Uterus (tissue), 4 donors: ENCODE data around the gene ADARB1. TPM values are rescaled to one million over a fixed set of nuclear protein-coding genes. Genes with fewer than 3 reads are reported as not detected.

Experiments
- DNase-seq, 2 donors: peaks; one replicate each; pipeline ENCODE4 v3.0.0-alpha.2; 2019 to 2020
- H3K27ac ChIP-seq, 2 donors: fragments of 200-600 bp; sonication (generic); 1 replicate in 1 of 2; 2 replicates in 1 of 2; pipeline ENCODE4 v1.5.1; 2016 to 2018
- H3K27me3 ChIP-seq, 2 donors: fragments of 200-600 bp; sonication (generic); one replicate each; pipeline ENCODE4 v1.5.1; 2018 to 2019; ENCODE audit warnings: control low read depth in 1 of 2
- H3K36me3 ChIP-seq, 2 donors: fragments of 200-600 bp; sonication (generic); one replicate each; pipeline ENCODE4 v1.5.1; 2019; ENCODE audit warnings: control low read depth in 1 of 2
- H3K4me1 ChIP-seq, 2 donors: fragments of 200-600 bp; sonication (generic); one replicate each; pipeline ENCODE4 v1.5.1; 2018 to 2019; ENCODE audit warnings: control low read depth in 1 of 2
- H3K4me3 ChIP-seq, 2 donors: fragments of 200-600 bp; sonication (generic); 1 replicate in 1 of 2; 2 replicates in 1 of 2; pipeline ENCODE4 v1.5.1; 2018 to 2019; ENCODE audit warnings: mild to moderate bottlenecking in 1 of 2
- H3K9me3 ChIP-seq, 2 donors: fragments of 200-600 bp; sonication (generic); one replicate each; pipeline ENCODE4 v1.5.1; 2019; ENCODE audit warnings: control low read depth in 1 of 2
- POLR2A ChIP-seq, 2 donors: fragments of 450-650 bp; IDR thresholded peaks; one replicate each; pipeline ENCODE4 v1.6.1; 2016; ENCODE audit warnings: antibody characterized with exemption in 2 of 2, mild to moderate bottlenecking in 1 of 2, moderate library complexity in 1 of 2
- intact Hi-C: fragments of 100-400 bp; cut with DNase I; formaldehyde crosslinking; loops from one replicate; pipeline ENCODE4 v1.15.1; 2023; ENCODE audit warnings: low total_unique reads
- total RNA-seq, 4 donors: library from RNA; depleted of rRNA in 3 of 4; stranded (reverse); fragments of >200 nt in 3 of 4; gene quantifications; one replicate each; pipeline versions ENCODE4 v1.1.0 to v1.2.4, GENCODE V29; 2014 to 2023
- TF ChIP-seq, protein P1 (sequence below), 4 experiments: fragments of 200-600 bp in 2 of 4; fragments of 450-650 bp in 2 of 4; sonication (generic) in 2 of 4; IDR thresholded peaks; one replicate each; pipeline ENCODE4 v1.5.1; 2016 to 2019; ENCODE audit warnings: antibody characterized with exemption in 4 of 4, mild to moderate bottlenecking in 2 of 4, moderate library complexity in 1 of 4
- donor health status: DM: yes; HTN: yes; CAD: no.

Gene ADARB1
- total RNA-seq, 4 donors from 2014 or later, result 21.8 to 69.6 (median 43.3) TPM

DNA sequence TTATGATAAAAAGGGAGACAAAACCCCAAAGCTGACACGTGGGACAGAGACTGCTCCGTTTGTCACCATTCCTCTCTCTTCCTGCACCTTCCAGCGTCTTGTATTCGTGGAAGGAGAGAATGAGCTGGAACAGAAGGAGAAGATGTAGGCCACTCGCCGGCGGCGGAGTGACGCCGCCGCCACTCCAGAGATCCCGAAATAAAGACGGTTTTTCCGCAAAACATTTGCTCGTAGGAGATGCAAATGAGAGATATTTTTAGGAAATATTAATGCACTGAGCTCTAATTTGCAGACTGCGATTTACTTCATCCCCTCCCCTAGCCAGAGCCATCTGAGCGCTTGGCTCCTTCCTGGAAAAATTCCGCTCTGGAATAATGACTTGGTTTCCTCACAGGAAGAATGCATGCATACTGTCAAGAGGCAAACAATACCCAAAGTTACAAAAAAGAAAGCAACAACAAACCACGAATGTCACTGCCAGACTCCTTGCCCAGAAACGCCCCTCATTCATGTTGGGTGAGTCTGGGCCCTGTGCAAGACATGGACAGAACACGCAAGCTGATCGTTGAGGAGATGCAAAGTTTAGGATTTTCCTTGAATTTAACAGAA, 18.0 kb upstream of the ADARB1 start:
- no peaks in the 10 kb centered on the region for H3K27me3 ChIP-seq
- H3K4me3 ChIP-seq, result no peak overlapping the region
- no peak for TF ChIP-seq POLR2A (IDR thresholded peaks at IDR 0.05)
- TF ChIP-seq, protein P1, sequence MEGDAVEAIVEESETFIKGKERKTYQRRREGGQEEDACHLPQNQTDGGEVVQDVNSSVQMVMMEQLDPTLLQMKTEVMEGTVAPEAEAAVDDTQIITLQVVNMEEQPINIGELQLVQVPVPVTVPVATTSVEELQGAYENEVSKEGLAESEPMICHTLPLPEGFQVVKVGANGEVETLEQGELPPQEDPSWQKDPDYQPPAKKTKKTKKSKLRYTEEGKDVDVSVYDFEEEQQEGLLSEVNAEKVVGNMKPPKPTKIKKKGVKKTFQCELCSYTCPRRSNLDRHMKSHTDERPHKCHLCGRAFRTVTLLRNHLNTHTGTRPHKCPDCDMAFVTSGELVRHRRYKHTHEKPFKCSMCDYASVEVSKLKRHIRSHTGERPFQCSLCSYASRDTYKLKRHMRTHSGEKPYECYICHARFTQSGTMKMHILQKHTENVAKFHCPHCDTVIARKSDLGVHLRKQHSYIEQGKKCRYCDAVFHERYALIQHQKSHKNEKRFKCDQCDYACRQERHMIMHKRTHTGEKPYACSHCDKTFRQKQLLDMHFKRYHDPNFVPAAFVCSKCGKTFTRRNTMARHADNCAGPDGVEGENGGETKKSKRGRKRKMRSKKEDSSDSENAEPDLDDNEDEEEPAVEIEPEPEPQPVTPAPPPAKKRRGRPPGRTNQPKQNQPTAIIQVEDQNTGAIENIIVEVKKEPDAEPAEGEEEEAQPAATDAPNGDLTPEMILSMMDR (IDR thresholded peaks at IDR 0.05), result no peak
- no peaks in the 10 kb centered on the region for H3K4me1 ChIP-seq
- no peaks in the 10 kb centered on the region for H3K9me3 ChIP-seq
- H3K36me3 ChIP-seq, result no peaks in the 10 kb centered on the region
- DNase-seq, result no peak
- H3K27ac ChIP-seq, result peak overlapping the region in 1 of 2 donors; percentile 6
- intact Hi-C loops, result no loop called here

DNA sequence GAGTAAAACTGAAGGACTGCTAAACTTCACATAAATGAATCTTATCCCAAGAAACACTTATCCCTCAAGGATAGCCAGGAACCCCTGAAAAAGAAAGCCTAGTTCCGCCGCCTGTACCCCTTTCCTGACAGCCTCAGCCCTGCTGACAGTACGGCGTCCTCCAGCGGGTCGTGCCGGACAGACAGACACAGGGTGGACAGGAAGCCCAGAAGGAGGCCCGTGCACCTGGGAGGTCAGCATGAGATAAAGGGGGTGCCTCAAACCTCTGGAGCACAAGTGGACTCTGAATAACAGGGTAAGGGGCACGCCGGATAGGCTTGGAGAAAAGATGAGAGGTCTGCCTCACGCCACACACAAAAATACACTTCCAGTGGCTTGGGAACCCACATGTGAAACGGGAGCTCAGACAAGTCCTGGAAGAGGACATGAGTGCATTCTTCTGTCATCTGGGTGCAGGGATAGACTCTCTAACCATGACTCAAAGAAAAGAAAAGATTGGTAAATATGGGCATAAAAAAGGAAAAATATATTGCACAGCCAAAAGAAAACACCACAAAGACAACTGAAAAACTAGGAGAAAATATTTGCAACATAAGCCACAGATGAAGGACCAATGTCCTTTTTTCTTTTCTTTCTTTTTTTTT, 17.3 kb upstream of the ADARB1 start:
- Histone ChIP-seq H3K9me3 (no peaks in the 10 kb centered on the region), H3K27ac (no peak overlapping the region), H3K27me3 (no peaks in the 10 kb centered on the region), H3K4me1 (no peaks in the 10 kb centered on the region), H3K4me3 (no peak overlapping the region), H3K36me3 (no peaks in the 10 kb centered on the region)
- TF ChIP-seq, protein P1 (IDR thresholded peaks at IDR 0.05), result no peak
- TF ChIP-seq POLR2A (IDR thresholded peaks at IDR 0.05), result no peak
- intact Hi-C loops, result no loop called here
- DNase-seq, result no peak

DNA sequence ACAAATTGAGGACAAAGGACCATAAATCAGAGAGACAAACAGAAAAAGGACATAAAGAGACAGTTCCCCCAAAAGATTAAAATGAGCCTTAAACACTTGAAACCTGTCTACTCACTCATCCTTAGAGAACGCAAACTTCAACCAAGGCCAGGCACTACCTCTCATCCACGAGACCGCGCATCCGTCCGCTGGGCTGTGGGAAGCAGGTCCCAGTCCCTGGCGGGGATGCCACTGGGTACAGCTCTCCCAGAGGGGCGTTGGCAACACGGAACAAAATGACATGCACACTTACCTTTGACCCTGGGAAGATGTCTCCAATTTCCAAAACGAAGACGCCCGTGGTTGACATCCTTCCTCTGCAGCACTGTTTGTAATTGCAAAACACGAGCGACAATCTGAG, 16.5 kb upstream of the ADARB1 start:
- no peaks in the 10 kb centered on the region for H3K4me1 ChIP-seq
- no peaks in the 10 kb centered on the region for H3K27me3 ChIP-seq
- no peak overlapping the region for H3K27ac ChIP-seq
- DNase-seq, result no peak
- no peaks in the 10 kb centered on the region for H3K9me3 ChIP-seq
- intact Hi-C loops, result no loop called here
- TF ChIP-seq POLR2A (IDR thresholded peaks at IDR 0.05), result no peak
- TF ChIP-seq, protein P1 (IDR thresholded peaks at IDR 0.05), result no peak
- H3K36me3 ChIP-seq, result no peaks in the 10 kb centered on the region
- no peak overlapping the region for H3K4me3 ChIP-seq

DNA sequence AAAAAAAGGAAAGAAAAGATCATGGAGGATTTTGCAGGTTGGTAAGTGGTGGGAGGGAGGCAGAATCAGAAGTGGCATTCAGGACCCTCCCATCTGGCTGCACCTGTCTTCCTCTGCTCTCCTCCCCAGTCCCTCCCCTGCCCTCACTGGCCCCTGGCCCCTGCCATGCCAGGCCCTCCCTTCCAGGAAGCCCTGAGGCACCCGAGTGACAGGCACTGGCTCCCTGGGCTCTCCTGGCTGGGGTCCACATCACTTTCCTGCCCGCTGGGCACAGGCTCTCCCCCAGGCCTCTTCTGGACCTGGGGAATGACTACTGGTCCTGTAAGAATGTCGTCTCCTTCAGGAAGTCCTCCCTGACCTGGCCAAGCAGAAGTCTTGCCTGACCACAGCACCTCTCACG, 15.3 kb upstream of the ADARB1 start:
- TF ChIP-seq POLR2A (IDR thresholded peaks at IDR 0.05), result no peak
- TF ChIP-seq, protein P1 (IDR thresholded peaks at IDR 0.05), result no peak
- Histone ChIP-seq H3K27me3 (no peaks in the 10 kb centered on the region), H3K27ac (no peak overlapping the region), H3K4me1 (no peaks in the 10 kb centered on the region), H3K4me3 (no peak overlapping the region), H3K36me3 (no peaks in the 10 kb centered on the region), H3K9me3 (no peaks in the 10 kb centered on the region)
- intact Hi-C loops, result no loop called here
- no peak for DNase-seq

DNA sequence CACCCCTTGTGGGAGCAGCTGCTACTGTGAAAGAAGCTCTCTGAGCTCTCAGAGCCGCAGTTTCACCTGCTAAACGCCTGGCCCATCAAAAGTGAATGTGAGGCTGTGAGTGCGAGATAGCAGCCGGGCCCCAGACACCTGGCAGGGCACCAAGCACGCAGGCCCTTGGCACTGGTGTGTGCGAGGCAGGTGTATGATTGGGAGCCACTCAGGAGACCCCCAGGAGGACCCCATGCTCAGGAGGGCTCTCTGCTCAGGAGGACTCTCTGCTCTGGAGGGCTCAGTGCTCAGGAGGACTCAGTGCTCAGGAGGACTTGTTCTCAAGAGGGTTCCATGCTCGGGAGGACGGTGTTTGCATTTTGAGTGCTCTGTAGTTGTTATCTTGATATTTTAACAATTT, 14.3 kb upstream of the ADARB1 start:
- no peak overlapping the region for H3K27ac ChIP-seq
- no peaks in the 10 kb centered on the region for H3K36me3 ChIP-seq
- H3K4me3 ChIP-seq, result no peak overlapping the region
- TF ChIP-seq, protein P1 (IDR thresholded peaks at IDR 0.05), result no peak
- no peaks in the 10 kb centered on the region for H3K27me3 ChIP-seq
- no peak for DNase-seq
- H3K9me3 ChIP-seq, result no peaks in the 10 kb centered on the region
- intact Hi-C loops, result no loop called here
- H3K4me1 ChIP-seq, result no peaks in the 10 kb centered on the region
